Activated T-cell treated with anti-CD3 and anti-CD28 coated beads, Interleukin-2, amount 50 U/mL, for 1 hour (primary cell): Measurements from ENCODE around the gene CCDC159.
"Not testable (repeated sequence)": the region's sequence is repeated elsewhere in the genome, so short reads cannot be mapped to it uniquely, and the experiment has no call there.

ENCODE experiments used
- DNase-seq: peaks from one replicate; pipeline ENCODE4 v3.0.0-alpha.2; 2020

CCDC159 gene

DNA sequence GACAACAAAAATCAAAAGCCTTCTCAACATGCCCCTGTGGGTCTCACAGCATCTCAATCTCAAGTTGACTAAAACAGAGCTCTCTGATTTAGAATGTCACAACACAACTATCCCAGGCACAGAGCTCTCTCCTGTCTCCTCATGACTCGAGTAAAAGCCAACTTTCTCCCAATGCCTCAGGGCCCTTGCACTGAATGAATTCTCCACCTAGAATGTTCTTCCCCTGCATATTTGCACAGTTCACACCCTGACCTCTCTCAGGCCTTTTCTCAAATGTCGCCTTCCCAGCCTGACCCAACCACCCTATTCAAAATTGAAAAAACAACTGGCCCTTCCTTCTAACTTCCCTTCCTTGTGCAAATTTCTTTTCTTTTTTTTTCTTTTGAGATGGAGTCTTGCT, 24.4 kb downstream of the CCDC159 start:
- no peak for DNase-seq

DNA sequence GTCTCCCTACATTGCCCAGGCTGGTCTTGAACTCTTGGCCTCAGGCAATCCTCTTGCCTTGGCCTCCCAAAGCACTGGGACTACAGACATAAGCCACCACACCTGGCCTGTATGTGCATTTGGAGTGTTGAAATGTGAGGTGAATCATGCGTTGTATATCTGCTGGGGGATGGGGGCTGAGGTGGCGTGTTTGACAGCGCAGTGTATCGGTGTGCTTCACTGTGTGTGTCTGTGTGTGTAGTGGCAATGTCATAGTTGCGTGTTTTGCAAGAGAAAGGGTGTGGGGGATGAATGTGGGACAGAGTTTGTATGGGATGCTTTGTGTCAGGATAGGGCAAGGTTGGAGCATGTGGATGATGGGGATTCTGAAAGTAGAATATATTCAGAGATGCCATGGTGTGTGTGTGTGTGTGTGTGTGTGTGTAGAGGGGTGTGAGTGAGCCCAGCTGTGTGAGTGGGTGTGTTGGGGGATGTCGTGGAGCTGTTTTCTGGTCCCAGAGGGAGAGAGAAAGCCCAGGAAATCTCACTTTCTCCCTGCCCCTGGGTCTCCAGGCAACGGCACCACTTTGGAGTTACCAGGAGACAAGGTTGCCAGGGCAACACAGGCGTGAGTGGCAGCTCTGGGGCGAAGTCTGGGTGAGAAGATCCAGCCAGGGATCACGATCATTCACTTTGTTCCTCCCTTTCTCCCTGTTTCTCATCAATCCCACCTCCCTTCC, 27.0 kb downstream of the CCDC159 start:
- DNase-seq, result no peak

DNA sequence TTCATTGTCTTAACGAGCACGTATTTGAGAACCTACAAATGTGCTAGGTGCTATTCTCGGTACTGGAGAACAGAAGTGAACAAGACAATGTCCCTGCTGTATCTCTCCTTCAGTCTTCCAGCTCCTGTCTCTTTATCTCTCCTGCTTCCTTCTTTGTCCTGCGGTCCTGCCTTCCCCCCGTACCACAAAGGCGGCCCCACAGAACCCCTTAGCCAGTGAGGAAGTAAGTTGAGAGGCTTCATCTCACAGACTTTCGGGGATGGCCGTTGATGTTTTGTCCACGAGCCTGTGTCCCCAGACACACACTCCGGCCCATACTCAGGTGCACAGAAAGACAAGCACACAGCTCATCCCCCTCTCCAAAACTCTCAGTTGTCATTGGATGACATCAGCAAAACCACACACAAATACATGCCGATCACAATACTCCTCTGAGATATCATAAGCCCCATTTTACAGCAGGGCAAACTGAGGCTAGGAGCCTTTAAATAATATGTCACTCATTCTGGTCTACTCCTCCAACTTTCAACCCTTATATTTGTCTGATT, 27.6 kb downstream of the CCDC159 start:
- DNase-seq, result no peak

DNA sequence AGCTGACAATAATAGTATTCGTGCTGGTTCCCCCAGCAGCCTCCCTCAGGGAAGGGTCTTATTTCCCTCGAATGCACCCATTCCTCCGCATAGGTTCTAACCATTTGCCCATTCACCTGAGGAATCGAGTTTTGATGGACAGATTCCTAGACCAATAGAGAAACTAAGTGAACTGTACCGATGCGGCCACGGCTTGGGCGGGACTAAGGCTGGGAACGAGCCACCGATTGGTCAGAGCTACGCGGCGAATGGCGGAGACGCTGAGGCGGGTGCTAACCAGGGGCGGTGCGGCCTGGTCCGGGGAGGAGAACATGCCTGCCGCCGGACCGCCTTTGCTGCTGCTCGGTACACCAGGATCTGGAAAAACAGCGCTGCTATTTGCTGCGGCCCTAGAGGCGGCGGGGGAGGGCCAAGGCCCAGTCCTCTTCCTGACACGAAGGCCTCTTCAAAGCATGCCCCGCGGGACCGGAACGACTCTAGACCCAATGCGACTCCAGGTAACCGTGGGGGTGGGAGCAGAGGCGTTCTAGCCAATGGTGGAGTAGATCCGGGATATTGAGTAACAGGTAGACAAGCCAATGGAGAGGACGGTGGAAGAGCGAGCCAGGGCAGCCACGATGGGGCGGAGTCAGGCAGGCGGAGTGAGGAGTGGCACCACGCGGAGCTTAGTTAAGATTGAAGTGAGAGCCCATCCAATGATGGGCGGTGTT, 28.3 kb downstream of the CCDC159 start, which contains the start of gene SWSAP1:
Gene SWSAP1 (plus strand): TSS at position 234 of the 710 bp plus-strand sequence. CDS start 15 bp downstream, at position 249.
- DNase-seq, result peak; percentile 96

DNA sequence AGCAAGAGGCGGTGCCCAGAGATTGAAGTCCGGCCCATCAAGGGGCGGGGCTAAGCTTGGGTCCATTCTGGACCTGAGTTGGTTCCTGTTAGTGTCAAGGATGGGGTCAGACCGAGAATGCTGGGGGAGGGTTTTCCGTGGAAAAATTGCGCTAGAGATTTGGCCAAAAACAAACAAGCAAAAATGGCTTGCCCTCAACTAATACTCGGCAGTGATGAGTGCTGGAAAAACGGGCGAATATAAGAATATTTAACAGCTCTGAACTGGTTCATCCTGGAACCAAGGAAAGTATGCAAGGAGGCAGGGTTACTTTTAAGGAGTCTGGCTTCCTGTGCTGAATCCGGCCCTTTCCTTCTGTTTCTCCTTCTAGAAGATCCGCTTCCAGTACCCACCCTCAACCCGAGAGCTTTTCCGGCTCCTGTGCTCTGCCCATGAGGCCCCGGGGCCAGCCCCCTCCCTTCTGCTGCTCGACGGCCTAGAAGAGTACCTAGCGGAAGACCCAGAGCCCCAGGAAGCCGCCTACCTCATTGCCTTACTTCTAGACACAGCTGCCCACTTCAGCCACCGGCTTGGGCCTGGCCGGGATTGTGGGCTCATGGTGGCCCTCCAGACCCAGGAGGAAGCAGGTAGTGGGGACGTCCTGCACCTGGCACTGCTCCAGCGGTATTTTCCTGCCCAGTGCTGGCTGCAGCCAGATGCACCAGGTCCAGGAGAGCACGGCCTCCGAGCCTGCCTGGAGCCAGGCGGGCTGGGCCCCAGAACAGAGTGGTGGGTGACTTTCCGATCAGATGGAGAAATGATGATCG, 29.0 kb downstream of the CCDC159 start:
- peak; percentile 66 for DNase-seq

DNA sequence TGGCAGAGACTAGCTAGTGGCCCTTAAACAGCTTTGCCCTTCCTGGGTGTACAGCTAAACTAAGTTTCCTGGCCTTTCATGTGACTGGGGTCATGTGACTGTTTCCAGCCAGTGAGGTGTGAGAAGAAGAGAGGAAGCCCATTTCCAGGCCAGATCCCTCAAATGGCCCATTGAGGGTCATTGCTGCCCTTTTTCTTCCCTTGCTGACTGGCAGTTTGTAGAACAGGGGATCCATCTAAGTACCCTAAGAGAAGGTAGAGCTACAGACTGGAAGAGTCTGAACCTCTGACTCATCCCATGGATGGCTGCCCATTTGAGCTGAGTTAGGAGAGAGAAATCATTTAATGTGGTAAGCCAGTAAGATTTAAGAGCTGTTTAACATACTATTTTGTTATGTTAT, 30.9 kb downstream of the CCDC159 start:
- DNase-seq, result no peak

DNA sequence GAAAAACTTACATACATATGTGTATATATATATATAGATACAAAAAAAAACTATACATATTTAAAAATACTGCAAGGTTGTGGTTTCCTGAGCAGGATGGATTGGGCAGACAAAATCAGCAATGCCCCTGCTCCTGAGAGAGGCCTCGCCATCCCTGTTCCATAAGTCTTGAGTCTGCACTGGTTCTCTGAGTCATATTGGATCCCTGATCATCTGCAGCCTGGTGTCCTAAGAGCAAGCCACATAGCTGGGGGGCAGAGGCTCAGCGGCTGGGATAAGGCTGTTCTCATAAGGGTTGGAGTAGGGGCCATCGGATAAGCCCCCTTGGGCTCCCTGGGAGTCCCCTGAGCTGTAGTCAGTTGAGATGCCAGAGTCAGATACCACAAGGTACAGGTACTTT, 31.4 kb downstream of the CCDC159 start:
- no peak for DNase-seq

DNA sequence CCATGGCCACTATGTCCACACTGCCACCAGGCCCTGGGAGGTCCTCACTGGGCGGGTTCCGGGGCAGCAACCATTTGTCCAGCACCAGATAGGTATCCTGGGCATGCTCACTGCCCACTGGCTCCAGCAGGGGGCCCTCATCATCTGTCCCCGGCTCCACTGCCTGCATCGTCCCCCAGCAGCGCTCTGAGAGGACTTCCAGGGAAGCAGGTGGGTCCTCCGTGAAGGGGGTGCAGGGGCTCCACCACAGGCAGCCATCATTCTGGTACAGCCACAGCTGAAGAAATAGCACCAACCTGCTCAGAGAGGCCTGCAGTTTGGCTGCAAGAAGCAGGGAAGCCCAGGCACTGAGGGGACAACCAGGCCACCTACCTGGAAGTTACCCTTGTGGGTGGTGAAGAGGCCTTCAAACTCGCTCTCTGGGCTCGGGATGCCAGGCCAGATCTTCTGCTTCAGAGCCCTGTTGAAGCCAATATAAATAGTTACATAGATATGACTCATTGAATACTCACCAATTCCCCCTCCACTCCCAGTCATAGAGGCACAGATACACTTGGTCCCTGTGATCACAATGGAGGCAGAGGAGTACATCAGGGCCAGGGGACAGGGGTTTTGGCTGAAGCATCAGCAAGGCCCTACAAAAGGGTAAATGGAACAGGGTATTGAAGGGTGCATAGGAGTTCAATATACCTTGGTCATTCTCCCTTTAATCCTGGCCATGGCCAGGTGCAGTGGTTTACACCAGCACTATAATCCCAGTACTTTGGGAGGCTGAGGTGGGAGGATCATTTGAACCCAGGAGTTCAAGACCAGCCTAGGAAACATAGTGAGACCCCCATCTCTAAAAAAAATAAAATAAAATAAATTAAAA, 32.2 kb downstream of the CCDC159 start:
- no peak for DNase-seq

DNA sequence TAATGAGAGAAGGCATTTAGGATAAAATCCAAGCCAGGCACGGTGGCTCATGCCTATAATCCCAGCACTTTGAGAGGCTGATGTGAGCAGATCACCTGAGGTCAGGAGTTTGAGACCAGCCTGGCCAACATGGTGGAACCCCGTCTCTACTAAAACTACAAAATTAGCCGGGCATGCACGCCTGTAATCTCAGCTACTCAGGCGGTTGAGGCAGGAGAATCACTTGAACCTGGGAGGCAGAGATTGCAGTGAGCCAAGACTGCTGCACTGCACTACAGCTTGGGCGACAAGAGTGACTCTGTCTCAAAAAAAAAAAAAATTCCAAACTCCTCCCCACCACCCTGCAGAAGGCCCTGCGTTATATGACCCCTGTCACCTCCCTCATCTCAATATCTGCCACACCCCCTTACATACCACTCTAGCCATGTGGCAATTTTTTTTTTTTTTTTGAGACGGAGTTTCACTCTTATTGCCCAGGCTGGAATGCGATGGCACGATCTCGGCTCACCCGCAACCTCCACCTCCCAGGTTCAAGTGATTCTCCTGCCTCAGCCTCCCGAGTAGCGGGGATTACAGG, 33.0 kb downstream of the CCDC159 start:
- not testable (repeated sequence) for DNase-seq

DNA sequence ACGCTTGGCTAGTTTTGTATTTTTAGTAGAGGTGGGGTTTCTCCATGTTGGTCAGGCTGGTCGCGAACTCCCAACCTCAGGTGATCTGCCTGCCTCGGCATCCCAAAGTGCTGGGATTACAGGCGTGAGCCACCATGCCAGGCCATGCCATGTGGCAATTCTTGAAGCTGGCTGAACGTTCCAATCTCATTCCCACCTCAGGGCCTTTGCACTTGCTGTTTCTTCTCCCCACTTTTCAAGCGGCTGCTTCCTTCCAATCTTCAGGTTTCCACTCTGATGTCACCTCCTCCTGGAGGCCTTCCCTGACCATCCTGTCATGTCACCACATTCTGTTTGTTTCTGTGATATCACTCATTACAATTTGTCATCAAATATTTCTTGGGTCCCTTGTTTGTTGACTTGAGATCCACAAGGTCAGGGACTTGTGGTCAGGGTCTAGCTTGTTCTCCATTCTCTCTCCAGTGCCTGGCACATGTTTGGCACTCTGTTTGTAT, 33.6 kb downstream of the CCDC159 start:
- DNase-seq, result no peak

DNA sequence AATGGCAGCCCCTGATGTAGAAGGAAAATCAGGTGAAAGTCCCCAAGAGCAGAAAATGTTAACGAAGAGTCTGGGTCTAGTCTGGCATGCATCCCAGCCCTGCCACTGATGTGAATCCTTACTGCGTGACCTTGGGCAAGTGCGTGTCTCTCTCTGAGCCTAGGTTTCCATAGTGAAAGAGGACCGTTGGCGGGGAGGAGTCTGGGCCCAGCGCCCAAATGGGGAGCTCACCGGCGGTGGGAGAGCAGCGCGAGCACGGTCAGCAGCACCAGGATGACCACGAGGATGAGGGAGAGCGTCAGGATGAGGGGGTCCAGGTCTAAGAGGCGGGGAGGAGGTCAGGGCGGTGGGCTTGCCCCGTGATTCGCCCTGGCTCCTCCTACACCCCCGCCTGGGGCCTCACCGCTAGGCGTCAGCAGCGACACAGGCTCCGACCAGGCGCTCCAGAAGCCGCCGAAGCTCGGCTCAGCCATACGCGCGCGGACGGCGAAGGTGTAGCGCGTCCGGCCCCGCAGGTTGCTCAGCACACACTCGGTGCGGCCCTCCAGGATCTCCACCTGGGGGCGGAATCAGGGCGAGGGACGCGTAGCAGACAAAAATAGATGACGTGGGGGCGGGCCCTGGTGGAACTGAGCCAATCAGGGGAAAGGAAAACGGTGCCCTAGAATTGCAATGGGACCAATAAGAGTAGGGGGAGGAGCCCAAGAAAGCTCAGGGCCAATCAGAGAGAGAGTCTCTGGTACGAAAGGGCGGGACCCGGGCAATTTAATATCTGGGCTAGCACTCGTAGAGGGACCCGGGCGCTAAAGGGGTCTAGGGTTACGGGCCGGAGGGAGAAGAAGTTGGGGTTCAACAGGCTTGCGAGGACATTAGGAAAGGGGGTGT, 34.6 kb downstream of the CCDC159 start:
- DNase-seq, result peak; percentile 96

DNA sequence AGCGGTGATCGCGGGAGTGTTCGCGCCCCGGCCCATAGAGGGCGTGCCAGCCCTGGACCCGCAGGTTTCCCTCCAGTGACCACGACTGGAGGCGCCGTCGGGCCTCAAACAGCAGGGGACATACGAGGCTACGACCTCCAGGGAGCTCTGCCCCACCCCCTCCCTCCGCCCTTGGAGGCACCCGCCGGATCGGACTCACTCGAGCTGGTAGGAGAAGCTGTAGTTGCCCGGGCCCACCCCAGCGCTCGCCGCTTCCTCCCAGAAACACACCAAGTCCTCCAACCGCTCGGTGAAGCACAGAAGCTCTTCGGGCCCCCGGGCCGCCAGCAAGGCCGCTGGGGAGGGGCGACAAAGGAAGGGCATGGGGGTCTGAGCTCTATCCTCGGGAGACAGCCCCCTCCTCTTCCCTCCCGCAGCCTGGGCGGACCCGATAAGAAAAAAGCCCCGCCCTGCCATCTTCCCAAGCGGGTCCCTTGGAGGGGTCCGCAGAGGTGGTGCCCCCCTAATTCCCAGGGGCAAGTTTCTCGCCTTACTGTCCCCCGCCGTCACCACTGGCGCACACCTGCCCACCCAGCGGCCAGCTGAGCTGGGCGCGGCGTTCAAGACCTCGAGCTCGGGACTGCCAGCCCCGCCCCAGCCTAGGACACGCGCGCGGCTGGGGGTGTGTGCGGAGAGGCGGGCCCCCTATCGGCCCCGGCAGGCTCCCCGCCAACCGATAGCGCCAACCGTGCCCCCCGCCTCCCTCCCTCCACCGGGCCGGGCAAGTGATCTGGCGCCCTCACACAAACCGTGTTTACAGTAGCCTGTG, 36.8 kb downstream of the CCDC159 start:
- DNase-seq, result peak; percentile 57

DNA sequence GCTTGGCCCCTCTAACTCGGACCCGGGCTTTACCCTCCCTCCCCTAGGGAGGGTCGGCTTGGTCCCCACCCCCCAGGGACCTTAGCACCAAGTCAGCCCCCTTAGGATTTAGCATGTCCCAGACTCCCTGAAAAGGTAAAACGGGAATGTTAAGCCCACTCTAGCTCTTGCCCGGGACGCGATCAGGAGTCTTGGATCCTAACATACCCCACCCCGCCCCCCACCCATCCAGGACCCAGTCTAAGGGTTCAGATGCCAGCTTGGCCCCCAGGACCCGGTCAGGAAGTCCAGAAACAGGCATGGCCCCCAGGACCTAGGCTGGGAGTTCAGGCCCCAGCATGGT, 37.4 kb downstream of the CCDC159 start:
- DNase-seq, result no peak

DNA sequence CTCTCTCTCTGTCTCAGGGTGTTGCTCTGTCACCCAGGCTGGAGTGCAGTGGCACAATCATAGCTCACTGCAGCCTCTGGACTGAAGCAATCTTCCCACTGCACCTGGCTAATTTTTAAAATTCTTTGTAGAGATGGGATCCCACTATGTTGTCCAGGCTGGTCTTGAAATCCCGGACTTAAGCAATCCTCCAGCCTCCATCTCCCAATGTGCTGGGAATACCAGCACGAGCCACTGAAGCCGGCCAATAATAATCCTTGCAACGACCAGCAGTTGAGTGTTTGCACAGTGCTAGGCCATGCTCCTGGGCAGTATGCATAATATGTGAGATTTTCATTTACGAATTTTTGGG, 38.4 kb downstream of the CCDC159 start:
- no peak for DNase-seq

DNA sequence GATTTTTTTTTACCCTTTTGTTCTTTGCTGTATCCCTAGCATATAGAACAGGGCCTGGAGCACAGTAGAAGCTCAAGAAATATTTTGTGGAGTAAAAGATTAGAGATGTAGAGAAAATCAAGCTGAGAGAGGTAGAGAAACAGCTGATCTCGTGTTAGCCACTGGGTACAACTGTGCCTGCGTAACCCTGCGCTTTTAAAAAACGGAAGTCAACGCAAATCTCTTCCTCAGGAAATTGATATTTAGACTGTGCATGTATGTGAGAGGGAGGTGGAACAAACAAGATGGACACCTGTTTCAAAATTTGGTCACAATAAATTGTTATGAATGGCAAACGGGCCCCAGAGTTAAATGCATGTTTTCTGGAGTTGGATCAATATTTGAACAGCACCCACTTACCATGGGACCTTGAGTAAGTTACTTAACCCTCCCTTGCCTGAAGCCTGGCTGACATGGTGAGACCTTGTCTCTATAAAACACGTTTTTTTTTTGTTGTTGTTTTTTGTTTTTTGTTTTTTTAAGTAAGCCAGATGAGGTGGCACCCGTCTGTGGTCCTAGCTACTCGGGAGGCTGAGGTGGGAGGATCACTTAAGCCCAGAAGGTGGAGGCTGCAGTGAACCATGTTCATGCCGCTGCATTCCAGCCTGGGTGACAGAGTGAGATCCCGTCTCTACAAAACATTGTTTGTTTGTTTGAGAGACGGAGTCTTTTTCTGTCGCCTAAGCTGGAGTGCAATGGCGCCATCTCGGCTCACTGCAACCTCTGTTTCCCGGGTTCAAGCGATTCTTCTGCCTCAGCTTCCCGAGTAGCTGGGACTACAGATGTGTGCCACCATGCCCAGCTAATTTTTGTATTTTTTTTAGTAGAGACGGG, 41.1 kb downstream of the CCDC159 start:
- DNase-seq, result no peak

DNA sequence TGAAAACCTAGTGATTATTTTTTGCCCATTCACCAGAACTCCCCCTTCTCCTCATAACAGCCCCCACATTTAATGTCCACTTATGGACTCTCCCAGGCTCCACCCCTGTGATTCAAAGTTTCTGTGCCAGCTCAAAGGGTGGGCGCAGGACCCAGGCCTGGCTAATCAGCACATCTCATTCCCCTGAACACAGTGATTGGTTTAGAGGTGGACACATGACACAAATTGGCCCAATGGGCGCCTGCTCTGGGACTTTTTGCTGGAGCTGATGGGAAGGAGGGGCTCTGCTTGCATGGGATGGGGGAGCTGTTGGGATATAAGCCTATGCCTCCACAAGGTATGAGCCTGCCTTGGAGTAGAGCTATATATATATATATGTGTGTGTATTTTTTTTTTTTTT, 44.0 kb downstream of the CCDC159 start:
- no peak for DNase-seq

DNA sequence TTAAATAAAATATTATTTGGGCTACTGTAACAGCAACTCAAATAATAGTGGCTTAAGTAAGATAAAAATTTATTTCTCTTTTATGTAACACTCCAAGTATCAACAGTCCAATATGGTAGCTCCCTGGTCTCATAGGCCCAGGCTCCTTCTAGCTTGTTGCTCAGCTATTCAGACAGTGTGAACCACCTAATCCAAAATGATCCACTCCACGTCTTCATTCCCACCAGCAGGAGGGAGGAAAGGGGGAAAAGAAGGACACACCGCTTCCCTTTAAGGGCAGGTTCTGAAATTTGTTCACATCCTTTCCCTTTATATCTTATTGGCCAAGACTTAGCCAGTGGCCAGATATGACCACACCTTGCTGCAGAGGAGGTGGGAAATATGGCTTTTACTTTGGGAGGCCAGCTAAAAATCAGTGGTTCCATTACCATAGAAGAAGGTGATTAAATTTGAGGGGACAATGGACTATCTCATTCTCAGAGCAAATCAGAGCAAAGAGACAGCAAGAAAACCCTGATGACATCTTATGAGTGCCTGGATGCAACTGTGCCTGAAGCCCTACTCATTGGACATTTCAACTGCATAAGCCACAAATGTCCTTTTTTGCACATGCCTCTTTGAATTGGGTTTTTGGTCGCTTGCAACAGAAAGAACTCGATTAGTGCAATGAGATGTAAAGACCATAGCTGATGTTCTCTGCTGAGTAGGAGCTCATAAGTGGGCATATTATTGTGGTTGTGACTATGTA, 44.8 kb downstream of the CCDC159 start:
- DNase-seq, result no peak

DNA sequence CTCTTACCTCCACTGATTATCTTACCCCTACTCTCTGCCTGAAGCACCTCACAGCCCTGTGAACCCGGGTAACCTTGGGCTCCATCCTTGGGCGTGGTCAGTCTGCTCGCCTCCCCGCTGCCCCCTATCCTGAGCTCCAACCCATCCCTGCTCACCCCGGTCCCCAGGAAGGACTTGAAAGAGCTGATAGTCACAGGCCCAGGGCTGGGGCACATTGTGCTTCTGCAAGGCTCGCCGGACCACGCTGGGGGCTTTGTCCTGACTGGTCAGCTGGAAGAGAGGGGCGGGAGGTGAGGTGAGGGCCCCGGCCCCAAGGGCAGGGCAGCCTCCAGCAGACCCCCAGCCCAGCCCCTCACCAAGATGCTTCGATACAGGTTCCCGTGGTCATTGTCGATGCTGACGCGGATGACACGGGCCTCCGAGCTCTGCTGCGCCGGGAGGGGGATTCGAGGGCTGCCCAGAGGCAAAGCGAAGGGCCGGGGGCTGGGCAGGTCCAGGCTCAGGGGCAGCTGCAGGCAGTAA, 50.8 kb downstream of the CCDC159 start:
- DNase-seq, result no peak
